GM19035 (cell line): ENCODE results near the gene TEX36.
"Not testable (repeated sequence)": the region's sequence is repeated elsewhere in the genome, so short reads cannot be mapped to it uniquely, and the experiment has no call there.

Experiments
- ATAC-seq: cut with Tn5 transposase; IDR thresholded peaks from one replicate; pipeline ENCODE4 v1.9.1; 2021; ENCODE audit not compliant: unreplicated experiment

TEX36 gene

GRCh38 chr10:125634606-125635005 lies 48.4 kb downstream of the TEX36 start:
- ATAC-seq = no peak

GRCh38 chr10:125633517-125633999 lies 49.4 kb downstream of the TEX36 start:
- no peak for ATAC-seq

- no peak for ATAC-seq
Measured at GRCh38 chr10:125631806-125632205, 51.2 kb downstream of the TEX36 start.

GRCh38 chr10:125629758-125630376 lies 53.1 kb downstream of the TEX36 start:
- peak; percentile 52 for ATAC-seq

- no peak for ATAC-seq
Measured at GRCh38 chr10:125628104-125629049, 54.6 kb downstream of the TEX36 start.

- no peak for ATAC-seq
Measured at GRCh38 chr10:125627646-125628045, 55.3 kb downstream of the TEX36 start.

GRCh38 chr10:125626671-125627070 lies 56.3 kb downstream of the TEX36 start:
- no peak for ATAC-seq

GRCh38 chr10:125625586-125625985 lies 57.4 kb downstream of the TEX36 start:
- no peak for ATAC-seq

GRCh38 chr10:125624800-125625199 lies 58.2 kb downstream of the TEX36 start:
- ATAC-seq = no peak

- no peak for ATAC-seq
Measured at GRCh38 chr10:125621052-125621451, 61.9 kb downstream of the TEX36 start.

GRCh38 chr10:125620401-125620800 lies 62.6 kb downstream of the TEX36 start:
- no peak for ATAC-seq

GRCh38 chr10:125613062-125613461 lies 69.9 kb downstream of the TEX36 start:
- not testable (repeated sequence) for ATAC-seq

GRCh38 chr10:125611756-125612155 lies 71.2 kb downstream of the TEX36 start:
- no peak for ATAC-seq

GRCh38 chr10:125611216-125611615 lies 71.7 kb downstream of the TEX36 start:
- no peak for ATAC-seq

GRCh38 chr10:125609859-125610258 lies 73.1 kb downstream of the TEX36 start:
- no peak for ATAC-seq

- no peak for ATAC-seq
Measured at GRCh38 chr10:125608474-125608873, 74.5 kb downstream of the TEX36 start.

- no peak for ATAC-seq
Measured at GRCh38 chr10:125607689-125608290, 75.2 kb downstream of the TEX36 start.

GRCh38 chr10:125606414-125607010 lies 76.5 kb downstream of the TEX36 start:
- ATAC-seq = no peak
